Upper lobe of left lung (tissue), 4 donors: Measurements from ENCODE around the gene SNX17.

Source experiments
- CTCF ChIP-seq, 6 experiments: fragments of 450-650 bp in 4 of 6; fragments of 200-600 bp in 2 of 6; sonication (generic) in 2 of 6; IDR thresholded peaks; one replicate each; pipeline ENCODE4 v1.5.1; 2016 to 2019; ENCODE audit warnings: antibody characterized with exemption in 6 of 6
- EP300 ChIP-seq, 4 donors: sonication (generic); formaldehyde crosslinking; IDR thresholded peaks; one replicate each; pipeline ENCODE4 v1.5.1; 2017; ENCODE audit warnings: antibody characterized with exemption in 4 of 4, control low read depth in 2 of 4
- POLR2A ChIP-seq, 4 donors: fragments of 450-650 bp; IDR thresholded peaks; one replicate each; pipeline ENCODE4 v1.5.1; 2016 to 2017; ENCODE audit warnings: antibody characterized with exemption in 4 of 4, mild to moderate bottlenecking in 2 of 4
- POLR2AphosphoS5 ChIP-seq, 2 donors: sonication (generic); formaldehyde crosslinking; IDR thresholded peaks; one replicate each; pipeline ENCODE4 v1.5.1; 2017; ENCODE audit warnings: antibody characterized with exemption in 2 of 2

- no peak for TF ChIP-seq CTCF (IDR thresholded peaks at IDR 0.05)
- TF ChIP-seq EP300 (IDR thresholded peaks at IDR 0.05) = no peak
- no peak for TF ChIP-seq POLR2A (IDR thresholded peaks at IDR 0.05)
- TF ChIP-seq POLR2AphosphoS5 (IDR thresholded peaks at IDR 0.05) = no peak
Observed at GRCh38 chr2:27335311-27335710, 35.1 kb upstream of the SNX17 start.
